Non-pigmented ciliary epithelial cell (primary cell): ENCODE results near the gene CSF2.
"Not testable (repeated sequence)": the region's sequence is repeated elsewhere in the genome, so short reads cannot be mapped to it uniquely, and the experiment has no call there.

ENCODE experiments used
- DNase-seq: peaks from one replicate; pipeline ENCODE4 v3.0.0-alpha.2; 2010; ENCODE audit warnings: low read depth

The CSF2 gene

DNA sequence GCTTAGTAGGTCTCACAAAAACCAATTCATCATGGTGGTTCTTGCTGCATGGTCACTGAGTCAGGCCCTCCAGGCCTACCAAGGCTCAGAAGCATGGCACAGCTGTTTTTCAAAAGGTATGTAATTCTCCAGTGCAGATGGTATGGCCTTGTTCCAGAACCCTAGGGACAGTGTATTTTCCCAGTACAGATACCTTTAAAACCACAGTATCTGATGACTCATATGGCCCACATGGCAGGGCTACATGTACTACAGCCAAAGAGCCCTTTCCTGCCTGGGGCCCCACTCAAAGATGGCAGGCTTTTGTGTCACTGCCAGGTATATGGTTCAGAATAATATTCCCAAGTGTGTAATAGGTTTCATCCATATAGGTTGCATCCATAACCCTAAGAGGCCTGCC, 16.5 kb downstream of the CSF2 start:
- peak; percentile 44 for DNase-seq

DNA sequence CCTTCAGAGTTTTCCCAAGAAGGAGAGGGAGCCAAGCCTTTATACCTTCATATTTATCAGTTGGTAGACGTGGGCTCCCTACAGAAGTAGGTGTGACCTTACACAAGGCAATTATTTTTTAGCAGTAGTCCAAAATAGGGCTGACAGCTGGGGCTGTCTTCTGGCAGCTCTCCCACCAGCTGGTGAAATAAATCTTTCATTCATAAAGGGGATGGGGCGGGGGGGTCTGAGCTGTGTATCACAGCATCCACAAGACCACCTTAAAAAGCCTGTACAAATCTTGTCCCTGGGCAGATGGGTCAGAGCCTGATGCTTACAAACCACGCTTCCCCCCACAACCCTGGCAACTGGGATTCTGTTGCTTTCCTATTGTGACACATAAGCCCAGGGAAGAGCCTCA, 19.7 kb downstream of the CSF2 start:
- no peak for DNase-seq

DNA sequence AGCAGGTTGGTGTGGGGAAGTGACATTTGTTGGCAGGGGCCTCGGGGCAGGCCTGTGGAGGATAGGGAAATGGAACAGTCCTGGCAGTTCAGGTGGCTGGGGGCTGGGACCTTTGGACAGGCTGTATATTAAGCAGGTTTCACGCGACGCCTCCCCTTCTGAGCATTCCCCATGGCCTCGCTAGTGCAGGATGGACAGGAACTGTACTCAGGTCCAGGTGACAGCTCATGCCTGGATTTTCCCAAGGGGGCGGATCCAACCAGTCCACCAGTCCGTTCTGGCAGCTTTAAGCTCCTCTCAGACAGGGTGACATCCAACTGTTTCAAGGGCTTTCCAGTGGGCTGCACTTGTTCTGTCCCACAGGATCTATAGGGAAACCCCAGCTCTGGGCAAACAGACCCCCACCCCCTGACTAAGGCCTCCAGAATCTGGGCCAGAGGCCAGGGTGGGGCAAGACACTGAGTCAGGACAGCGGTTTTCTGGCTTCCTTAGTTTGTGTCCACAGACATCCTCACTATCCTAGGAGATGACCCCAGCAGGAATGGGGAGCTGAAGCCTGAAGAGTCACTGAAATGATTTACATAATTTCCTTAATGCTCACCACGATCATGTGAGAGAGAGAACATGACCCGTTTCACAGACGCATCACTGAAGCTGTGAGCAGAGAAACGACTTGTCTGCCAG, 20.9 kb downstream of the CSF2 start:
- peak; percentile 86 for DNase-seq

DNA sequence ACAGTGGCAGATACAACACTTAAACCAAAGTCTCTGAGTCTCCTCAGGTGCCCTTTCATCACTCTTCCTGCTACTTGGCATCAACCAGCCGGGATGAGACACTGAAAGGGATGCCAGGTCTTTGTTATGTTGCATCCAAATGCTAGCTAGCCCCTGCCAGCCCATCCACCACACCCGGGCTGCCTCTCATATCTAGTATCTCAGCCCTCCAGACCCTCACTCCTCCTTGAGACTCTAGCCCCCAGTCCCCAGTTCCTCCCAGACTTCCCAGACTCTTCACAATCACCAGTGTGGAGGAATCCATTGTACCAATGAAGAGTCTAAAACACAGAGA, 21.5 kb downstream of the CSF2 start:
- no peak for DNase-seq

DNA sequence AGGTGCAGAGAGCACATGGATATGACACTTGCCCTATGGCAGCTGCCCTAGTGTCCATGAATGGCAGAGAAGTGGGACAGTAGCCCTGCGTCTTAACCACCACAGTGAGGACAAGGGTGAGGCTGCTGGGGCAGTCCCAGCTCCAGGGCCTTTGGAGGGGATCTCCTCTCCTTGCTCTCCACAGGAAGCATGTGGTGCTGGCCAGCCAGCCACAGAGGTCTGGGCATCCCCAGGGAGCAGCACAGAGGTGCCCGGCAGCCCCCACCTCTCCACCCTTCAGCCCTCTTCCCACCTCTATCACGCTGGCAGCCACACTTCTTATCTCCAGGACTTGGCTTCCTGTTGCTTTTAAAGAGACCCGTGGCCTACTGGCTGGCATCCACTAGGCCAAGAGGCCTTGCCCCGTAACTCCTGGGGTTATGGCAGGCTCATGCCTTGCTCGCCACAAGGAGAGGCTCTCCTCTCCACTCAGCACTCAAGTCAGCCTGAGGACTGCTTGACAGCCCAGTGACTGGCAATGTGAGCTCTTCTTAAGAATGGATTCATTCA, 21.9 kb downstream of the CSF2 start:
- no peak for DNase-seq

DNA sequence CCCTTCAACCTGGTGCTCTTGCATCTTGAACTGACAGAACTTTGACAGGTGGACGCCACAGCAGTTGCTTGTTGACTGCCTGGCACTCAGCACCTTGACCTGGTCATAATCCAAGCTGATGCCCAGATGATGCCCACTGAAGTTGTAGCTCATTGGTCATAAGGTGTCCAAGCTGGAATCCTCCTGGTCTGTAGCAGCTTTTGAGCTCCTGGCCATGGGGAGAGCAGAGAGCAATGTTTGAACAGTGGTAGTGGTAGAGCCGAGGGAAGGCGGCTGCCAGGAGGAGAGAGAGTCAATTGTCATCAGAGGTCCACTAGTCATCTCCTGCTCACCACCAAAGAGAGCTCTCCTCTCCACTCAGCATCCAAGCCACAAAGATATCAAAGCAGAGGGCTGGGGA, 23.3 kb downstream of the CSF2 start:
- no peak for DNase-seq

DNA sequence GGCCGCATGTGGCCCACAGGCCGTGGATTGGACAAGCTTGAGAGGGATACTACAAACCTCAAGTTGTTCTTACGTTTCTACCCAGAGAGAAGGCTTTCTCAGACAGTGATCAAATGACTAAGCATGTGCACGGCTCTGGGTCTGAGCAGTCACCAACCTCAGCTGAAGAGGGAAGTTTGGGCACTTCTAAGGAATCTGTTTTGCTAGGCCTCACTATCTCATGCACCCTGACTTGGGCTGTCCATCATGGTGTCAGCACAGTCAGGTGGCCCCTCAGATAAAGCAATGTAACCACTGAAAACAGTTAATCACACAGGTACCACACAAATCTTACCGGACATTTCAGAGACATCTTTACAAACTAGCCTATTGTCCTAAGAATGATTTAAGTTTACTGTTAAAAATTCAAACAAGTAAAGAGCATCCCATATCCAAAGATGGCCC, 24.6 kb downstream of the CSF2 start:
- DNase-seq: peak; percentile 44

DNA sequence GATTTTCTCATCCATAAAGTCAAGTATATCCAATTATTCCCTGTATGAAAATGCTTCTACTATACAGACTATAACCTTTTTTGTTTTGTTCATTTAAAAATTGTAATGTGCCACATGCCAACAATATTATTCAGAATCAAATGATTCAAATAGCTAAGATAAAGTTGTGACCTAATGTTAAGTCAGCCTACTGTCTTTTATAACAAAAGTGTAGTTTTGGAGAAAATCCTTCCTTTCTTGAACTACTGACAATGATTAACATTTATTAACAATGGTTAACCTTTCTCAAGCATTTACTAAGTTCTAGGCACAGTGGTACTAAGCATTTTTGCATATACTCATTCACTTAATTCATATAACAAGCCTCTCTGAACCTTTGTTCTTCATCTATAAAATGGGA, 25.0 kb downstream of the CSF2 start:
- no peak for DNase-seq

DNA sequence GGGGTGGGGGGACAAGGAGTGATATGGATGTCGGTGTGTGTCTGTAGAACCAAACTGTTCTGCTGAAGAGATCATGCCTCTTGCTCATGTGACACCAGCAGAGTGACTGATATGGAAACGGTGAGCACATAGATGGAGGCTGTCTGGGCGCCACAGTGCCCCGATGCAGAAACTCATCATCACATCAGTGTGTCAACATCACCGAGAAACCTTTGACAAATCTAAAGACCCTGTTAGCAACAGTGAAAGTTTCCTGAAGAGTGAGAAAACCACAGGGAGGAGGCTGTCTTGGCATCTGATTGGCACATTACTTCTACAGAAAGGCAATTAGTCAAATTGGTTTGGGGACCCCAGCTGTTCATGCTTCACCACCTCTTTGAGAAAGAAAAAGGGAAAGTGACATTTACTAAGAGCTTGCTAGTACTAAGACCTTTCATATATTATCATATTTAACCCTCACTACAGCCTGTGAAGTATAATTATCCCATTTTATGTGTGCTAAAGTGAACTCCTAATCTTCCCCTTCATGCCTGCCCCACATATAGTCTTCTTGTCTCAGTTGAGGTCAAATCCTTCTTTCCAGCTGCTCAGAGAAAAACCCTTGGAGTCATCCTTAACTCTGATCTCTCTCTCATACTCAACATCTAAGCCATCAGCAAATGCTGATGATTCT, 25.6 kb downstream of the CSF2 start:
- no peak for DNase-seq

DNA sequence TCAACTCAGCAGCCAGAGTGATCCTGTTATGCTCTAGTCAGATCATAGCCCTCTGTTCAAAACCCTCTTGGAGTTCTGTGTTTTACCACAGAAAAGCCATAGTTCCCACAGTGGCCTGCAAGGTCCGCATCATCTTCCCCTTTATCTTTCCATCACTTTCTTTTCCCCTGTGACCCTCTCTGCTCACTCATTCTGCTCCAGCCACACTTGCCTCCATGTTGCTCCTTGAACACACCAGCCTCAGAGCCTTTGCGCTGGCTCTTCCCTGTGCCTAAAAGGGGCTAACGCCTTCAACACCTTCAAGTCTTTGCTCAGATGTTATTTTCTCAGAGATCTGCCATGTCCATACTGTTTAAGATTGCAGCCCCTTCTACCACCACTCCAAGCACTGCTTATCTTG, 26.3 kb downstream of the CSF2 start:
- DNase-seq: no peak

DNA sequence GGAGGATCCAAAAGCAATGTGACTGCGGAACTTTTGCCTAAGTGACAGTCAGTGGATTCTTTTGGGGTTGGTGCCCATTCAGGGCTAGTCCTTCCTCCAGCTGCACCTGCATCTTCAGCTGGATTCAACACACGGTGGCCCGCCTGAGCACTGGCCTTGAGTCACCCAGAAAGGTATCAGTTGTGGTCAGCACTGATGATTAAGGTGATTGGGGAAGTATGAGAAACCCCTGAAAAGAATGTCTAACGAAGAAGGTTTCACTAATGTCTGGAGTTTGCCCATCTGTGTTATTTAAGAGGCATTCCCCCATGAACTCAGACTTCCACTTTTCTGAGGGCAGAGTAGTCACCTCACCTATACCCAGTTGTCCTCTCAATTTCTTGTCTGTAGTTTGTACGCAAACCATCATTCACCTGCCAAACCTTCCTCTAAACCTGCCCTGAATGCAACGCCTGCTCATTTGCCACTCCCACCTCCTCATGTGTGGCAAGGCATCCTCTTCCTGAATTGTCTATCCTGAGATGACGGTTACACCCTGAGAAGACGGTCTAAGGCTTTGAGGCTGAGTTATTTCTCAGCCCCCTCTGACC, 27.2 kb downstream of the CSF2 start:
- DNase-seq: no peak

DNA sequence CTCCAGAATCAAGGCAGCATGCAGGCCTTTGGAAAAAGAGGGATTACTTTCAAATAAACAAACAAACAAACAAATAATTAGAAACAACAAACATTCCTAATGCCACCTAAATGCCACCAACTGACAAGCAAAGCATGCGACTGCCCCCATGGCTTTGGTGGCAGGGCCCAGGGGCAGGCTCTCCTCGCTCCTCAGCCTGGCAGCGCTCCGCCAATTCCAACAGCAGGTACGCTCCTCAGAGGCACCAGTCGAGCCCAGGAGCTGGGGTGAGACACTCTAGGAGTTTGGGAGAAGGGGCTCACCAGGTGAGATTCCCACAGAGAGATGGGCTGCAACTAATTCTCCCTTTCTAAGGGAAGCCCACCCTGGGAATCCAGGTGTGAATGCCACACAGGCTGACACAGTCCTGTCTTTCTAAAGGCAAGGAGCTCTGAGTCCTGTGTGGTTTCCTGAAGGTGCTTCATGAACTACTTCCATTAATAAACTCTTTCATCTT, 27.8 kb downstream of the CSF2 start:
- DNase-seq: no peak

DNA sequence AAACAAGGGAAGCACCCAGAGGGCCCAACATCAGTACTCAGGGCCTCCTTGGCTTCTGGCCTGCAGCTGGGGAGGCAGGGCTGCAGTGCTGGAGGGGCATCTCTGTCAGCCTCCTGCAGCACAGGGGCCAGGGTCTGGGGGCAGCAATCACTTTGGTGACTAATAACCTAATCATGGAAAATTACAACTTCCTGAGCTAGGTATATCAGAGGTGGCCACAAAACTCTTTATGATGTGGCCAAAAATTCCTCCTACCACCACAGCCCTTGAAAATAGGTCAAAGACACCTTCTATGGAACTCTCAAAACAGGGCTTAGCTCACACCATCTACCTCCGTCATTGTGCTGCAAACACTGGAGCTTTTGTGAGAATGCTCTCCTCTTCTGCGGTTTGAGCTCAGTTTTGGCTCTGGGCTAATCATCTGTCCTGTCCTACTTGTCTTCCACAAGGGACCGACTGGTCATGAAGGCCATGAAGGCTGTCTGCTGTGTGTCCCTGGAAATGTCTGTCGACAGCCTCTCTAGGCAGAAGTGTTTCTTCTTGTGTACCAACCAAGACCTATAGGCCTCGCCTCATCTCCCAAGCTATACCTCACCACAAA, 28.6 kb downstream of the CSF2 start:
- no peak for DNase-seq

DNA sequence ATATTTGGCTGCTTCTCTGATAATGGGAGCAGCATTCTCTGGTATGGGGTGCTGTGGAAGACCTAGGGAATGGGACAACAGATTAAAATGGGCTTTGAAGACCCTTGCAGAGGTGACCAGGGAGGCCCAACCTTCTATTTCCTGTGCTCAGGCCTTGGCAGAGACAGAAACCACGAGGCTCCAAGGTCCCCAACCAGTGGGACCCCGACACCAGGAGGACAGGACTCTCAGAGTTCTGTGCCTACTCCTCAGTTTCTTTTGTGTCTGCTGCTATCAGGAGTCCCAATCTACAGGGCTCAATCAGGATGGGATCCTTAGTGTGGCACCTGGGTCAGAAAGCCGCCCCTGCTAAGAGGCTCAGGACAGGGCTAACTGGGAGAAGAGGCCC, 29.3 kb downstream of the CSF2 start:
- no peak for DNase-seq

DNA sequence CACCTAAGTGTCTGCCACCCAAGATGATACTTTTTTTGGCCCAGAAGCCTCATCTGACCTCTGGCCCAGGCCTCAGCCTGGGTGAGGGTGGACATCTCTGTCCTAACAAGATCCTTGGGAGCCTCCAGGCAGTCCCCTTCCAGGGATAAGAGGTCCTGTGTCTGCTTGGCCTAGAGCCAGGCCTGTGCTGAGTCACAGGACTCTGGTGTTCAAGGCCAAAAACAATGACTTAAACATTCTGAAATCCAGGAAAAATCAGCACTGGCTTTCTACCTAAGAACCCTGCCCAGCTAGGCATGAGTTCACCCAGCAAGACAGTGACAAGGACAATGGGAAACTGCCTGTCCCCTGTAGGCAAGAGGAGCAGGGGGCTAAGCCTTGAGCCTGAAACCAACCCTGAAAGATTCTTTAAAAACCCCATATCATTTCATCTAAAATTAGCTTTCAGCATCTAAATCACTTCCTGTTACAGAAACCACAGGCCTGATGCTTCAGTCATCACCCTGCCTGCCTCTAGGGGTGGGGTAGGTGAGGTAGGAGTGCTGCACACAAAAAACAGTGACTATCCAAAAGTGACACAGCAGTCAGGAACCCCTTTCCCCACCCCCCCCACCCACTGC, 29.9 kb downstream of the CSF2 start:
- peak; percentile 86 for DNase-seq

DNA sequence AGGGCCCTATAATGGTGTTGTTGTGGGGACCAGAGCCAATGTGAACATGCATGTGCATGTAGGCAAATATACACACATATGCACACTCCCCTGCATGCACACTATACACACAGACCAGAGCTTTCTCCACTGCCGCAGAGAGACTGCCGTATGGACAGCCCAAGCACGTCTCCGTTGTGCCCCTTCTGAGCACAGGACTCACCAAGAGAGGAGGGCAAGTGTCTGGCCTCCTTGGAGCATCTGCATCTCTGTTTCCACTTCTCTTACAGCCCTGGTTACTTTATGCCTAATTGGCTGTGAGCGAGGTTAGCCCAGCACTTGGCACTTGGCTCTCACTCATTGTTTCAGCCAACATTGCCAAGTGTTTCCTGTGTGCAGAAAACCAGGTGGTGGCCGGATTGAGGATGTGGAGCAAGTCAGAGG, 30.4 kb downstream of the CSF2 start:
- DNase-seq: no peak

DNA sequence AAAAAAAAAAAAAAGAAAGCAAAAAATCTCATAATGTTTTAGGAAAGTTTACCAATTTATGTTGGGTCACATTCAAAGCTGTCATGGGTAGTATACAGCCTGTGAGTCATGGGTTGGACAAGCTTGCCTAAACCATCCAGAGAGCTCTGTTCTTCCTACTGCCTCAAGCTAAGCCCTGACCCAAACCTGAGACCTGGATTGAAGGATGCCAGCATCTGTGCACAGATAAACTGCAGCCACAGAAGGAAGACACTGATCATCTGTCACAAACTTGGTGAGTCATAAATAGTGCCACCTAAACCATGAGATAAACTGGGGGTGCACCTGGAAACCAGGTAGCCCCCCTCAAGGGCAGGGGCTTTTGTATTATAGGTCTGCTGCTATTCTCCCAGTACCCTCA, 31.0 kb downstream of the CSF2 start:
- no peak for DNase-seq

DNA sequence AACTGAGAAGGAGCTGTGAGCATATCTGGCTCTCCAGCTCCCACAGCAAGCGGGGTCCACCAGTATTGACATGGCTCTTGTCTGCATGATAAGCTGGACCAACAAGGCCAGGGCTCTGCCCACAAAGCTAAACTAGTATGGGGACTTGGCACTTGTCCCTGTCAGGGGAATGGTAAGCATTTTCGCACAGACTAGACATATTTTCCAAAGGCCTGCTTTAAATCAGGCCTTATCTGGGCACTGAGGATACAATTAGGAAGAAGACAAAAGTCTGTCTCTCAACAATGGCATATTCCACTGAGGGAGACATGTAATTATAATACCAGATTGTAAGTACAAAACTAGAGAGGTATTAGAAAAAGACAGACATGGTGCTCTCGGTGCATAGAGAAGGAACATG, 32.1 kb downstream of the CSF2 start:
- no peak for DNase-seq

DNA sequence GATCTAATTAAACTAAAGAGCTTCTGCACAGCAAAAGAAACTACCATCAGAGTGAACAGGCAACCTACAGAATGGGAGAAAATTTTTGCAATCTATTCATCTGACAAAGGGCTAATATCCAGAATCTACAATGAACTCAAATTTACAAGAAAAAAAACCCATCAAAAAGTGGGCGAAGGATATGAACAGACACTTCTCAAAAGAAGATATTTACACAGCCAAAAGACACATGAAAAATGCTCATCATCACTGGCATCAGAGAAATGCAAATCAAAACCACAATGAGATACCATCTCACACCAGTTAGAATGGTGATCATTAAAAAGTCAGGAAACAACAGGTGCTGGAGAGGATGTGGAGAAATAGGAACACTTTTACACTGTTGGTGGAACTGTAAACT, 34.9 kb downstream of the CSF2 start:
- DNase-seq: not testable (repeated sequence)

DNA sequence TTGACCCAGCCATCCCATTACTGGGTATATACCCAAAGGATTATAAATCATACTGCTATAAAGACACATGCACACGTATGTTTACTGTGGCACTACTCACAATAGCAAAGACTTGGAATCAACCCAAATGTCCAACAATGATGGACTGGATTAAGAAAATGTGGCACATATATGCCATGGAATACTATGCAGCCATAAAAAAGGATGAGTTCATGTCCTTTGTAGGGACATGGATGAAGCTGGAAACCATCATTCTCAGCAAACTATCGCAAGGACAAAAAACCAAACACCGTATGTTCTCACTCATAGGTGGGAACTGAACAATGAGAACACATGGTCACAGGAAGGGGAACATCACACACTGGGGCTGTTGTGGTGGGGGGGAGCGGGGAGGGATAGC, 35.4 kb downstream of the CSF2 start:
- DNase-seq: not testable (repeated sequence)

DNA sequence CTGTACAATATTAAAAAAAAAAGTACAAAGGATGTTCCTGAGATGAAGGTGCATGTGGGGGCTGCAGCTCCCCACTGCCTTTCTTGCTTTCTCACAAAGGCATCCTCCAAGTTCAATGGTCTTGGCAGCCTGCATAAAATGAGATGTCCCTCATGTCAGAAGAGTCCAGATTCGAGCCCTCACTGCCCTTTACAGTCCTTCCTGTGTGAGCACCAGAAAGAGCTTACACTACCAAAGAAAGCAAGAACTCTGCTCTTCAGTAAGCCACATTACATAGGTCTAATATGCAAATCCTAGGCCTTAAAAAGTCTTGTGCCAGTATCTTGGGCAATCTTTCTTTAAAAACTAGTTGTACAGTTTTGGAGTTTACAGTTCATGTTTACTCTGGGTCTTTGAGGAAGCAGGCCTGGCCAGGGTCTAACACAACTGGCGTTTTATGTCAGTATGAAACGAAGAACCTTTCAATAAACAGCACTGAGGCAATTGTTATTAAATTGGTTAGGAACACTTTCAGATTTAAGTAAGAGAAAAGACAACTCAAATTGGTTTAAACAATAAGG, 36.0 kb downstream of the CSF2 start:
- DNase-seq: no peak

DNA sequence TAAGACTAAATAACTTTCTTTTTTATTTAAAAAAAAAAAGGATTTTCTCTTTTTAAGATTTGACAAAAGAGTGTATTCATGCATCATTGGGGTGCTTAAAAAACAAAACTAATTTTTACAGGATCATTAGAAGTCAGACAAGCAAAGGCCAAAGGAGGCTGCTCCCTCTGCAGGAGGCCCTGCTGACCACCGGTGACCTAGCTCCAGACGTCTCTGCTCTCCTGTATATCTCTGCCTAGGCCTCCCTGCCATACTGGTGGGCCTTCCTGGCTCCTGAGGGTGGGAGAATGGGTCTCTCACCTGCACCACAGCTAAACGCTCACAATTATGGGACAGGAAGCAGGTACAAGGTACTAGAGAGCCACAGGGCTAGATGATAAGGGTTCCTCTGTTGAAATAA, 36.6 kb downstream of the CSF2 start:
- no peak for DNase-seq
